ENCODE data around the gene TRAPPC6A.

TRAPPC6A gene

DNA sequence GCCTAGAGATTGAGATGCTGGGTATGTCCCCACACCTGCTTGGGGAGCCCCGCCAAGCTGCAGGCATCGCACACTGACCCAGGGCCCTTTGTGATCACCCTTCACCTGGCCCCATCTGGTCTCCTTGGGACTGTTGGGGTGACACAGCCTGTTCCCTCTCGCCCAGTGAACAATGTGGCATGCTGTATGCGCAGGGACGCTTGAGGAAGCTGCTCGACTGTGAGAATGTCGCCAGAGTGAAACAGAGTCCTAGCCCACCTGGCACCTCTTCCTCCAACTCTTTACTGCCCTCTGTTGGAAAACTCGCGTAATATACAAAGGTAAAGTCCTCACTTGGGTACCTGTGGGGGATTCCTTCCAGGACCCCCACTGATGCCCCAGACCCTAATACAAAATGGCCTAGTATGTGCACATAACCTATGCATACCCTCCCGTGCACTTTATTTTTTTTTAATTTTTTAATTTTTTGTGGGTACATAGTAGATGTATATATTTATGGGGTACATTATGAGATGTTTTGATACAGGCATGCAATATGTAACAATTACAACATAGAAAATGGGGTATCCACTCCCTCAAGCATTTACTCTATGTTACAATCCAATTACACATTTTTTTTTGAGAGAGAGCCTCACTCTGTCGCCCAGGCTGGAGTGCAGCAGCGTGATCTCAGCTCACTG lies 9.5 kb upstream of the TRAPPC6A start:
- TF ChIP-seq, protein P1, sequence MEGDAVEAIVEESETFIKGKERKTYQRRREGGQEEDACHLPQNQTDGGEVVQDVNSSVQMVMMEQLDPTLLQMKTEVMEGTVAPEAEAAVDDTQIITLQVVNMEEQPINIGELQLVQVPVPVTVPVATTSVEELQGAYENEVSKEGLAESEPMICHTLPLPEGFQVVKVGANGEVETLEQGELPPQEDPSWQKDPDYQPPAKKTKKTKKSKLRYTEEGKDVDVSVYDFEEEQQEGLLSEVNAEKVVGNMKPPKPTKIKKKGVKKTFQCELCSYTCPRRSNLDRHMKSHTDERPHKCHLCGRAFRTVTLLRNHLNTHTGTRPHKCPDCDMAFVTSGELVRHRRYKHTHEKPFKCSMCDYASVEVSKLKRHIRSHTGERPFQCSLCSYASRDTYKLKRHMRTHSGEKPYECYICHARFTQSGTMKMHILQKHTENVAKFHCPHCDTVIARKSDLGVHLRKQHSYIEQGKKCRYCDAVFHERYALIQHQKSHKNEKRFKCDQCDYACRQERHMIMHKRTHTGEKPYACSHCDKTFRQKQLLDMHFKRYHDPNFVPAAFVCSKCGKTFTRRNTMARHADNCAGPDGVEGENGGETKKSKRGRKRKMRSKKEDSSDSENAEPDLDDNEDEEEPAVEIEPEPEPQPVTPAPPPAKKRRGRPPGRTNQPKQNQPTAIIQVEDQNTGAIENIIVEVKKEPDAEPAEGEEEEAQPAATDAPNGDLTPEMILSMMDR (IDR thresholded peaks at IDR 0.05; ENCODE audit: low read depth, low read length) = peak; percentile 55
- in situ Hi-C loops (cut with HindIII; ENCODE audit: low sequenced_read_pairs) = no loop called here
- H3K4me3 ChIP-seq (ENCODE audit: low read depth, low read length) = no peak overlapping the region
- DNase-seq (ENCODE audit: low read depth, low spot score) = no peak

DNA sequence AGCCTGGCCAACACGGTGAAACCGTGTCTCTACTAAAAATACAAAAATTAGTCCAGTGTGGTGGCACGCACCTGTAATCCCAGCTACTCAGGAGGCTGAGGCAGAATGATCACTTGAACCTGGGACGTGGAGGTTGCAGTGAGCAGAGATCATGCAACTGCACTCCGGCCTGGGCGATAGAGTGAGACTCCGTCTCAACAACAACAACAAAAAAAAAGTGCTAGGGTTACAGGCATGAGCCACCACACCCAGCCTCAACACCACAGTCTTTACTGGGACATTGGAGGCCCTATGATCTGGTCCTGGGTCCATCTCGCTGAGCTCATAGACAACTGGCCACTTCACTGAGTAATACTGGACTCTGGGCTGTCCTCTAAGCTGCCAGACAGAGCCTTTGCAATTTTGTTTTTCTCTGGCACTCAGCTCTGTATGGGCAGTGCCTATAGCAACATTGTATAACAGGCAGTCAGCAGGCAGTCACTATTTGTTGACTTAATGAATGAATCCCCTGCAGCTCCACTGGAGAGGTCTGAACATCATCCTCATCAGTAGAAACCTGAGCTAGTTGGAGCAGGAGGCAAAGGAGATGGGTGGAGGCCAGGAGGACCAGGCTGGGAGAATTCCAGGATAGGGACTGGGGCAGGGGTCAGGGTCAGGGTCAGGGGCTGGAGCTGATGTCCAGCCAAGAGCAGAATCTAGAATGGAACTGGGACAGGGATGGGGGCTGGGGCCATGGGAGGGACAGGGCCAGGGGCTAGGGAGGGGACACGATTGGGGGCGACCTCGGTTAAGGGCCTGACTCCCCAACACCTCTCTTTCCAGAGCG lies 8.7 kb upstream of the TRAPPC6A start:
- in situ Hi-C loops (cut with HindIII; ENCODE audit: low sequenced_read_pairs) = no loop called here
- DNase-seq (ENCODE audit: low read depth, low spot score) = peak; percentile 50

DNA sequence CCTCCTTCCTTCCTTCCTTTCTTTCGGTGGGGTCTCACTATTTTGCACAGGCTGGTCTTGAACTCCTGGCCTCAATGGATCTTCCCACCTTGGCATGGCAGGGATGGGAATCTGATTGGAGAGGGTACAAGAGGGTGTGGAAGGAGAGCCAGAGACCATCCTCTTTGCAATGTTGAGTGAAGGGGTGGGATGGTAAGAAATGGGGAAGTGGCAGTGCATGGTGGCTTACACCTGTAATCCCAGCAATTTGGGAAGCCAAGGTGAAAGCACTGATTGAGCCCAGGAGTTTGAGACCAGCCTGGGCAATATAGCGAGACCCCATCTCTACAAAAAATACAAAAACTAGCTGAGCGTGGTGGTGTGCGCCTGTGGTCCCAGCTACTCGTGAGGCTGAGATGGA lies 6.1 kb upstream of the TRAPPC6A start:
- in situ Hi-C loops (cut with HindIII; ENCODE audit: low sequenced_read_pairs) = no loop called here
- TF ChIP-seq, protein P1 (IDR thresholded peaks at IDR 0.05; ENCODE audit: low read depth, low read length) = no peak
- DNase-seq (ENCODE audit: low read depth, low spot score) = no peak
- no peak overlapping the region for H3K4me3 ChIP-seq (ENCODE audit: low read depth, low read length)

More for the DNA sequence above, 8.7 kb upstream of the TRAPPC6A start:
- H3K4me3 ChIP-seq (ENCODE audit: low read depth, low read length) = no peak overlapping the region
- TF ChIP-seq, protein P1 (IDR thresholded peaks at IDR 0.05; ENCODE audit: low read depth, low read length) = no peak

DNA sequence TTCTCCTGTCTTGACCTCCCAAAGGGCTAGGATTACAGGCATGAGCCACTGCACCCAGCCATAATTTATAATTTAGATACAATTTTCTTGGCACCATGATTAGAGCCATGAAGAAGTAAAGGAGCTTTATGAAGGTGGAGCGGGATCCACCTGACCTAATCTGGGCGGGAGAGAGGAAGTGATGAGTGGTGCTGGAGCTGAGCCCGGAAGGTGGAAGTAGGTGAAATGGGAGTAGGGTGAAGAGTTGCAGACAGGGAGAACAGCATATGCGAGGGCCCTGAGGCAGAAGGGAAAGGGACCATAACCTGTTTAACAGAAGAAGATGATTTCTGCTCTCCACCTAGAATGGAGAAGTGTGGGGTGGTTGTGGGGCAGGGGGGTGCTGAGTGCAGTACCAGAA lies 4.7 kb upstream of the TRAPPC6A start:
- in situ Hi-C loops (cut with HindIII; ENCODE audit: low sequenced_read_pairs) = no loop called here

DNA sequence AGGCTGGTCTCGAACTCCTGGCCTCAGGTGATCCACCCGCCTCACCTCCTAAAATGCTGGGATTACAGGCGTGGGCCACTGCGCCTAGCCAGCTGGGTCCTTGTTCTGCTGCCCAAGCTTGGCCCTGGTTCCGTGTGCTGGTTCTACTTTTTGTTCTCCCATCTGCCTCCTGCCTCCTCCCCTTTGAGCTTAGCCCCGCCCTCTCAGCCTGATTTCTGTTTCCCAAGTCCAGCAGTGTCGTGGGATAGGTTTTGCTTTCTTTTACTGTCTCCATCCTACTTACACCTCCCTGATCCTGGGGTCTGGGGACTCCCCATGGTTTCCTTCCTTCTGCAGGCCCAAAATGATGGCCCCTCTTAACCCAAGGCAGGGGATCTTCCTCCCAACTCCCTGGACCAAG lies 2.9 kb upstream of the TRAPPC6A start:
- TF ChIP-seq, protein P1 (IDR thresholded peaks at IDR 0.05; ENCODE audit: low read depth, low read length) = no peak
- no peak overlapping the region for H3K4me3 ChIP-seq (ENCODE audit: low read depth, low read length)
- in situ Hi-C loops (cut with HindIII; ENCODE audit: low sequenced_read_pairs) = no loop called here
- no peak for DNase-seq (ENCODE audit: low read depth, low spot score)

More for the DNA sequence above, 4.7 kb upstream of the TRAPPC6A start:
- DNase-seq (ENCODE audit: low read depth, low spot score) = no peak
- TF ChIP-seq, protein P1 (IDR thresholded peaks at IDR 0.05; ENCODE audit: low read depth, low read length) = no peak
- no peak overlapping the region for H3K4me3 ChIP-seq (ENCODE audit: low read depth, low read length)

DNA sequence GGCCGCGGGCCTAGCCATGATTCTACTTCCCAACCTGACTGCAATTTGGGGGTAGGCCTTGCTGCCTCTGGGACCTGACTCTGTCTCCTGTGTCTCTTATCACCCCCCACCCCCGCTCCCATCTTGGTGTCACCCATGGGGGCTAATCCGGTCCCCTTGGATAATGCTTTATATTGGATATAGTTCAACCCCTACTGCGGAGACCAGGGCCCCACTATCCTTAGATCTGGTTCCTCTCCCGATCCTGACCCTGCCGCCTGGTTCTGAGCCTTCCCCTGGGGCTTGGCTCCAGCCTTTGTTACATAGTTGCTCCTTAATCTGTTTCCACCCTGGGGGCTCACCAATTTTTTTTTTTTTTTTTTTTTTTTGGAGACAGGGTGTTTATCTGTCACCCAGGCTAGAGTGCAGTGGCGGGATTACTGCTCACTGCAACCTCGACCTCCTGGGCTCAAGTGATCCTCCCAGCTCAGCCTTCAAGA lies 1.9 kb upstream of the TRAPPC6A start:
- H3K4me3 ChIP-seq (ENCODE audit: low read depth, low read length) = peak overlapping the region; percentile 94
- in situ Hi-C loops (cut with HindIII; ENCODE audit: low sequenced_read_pairs) = no loop called here
- DNase-seq (ENCODE audit: low read depth, low spot score) = no peak
- TF ChIP-seq, protein P1 (IDR thresholded peaks at IDR 0.05; ENCODE audit: low read depth, low read length) = no peak

Measured in astrocyte of the spinal cord (primary cell).